Measurements from ENCODE around the gene LAMTOR4.

- no peak for TF ChIP-seq CTCF (IDR thresholded peaks at IDR 0.05)
- TF ChIP-seq POLR2A (IDR thresholded peaks at IDR 0.05): no peak
- TF ChIP-seq POLR2AphosphoS5 (IDR thresholded peaks at IDR 0.05): no peak
These were observed 39.1 kb upstream of the LAMTOR4 start for GRCh38 chr7:100109521-100110163.
